Suppressor macrophage treated with lipopolysaccharide for 4 hours (primary cell): ENCODE measurements around the gene PRODH2.
"Not testable (repeated sequence)": the region's sequence is repeated elsewhere in the genome, so short reads cannot be mapped to it uniquely, and the experiment has no call there.

Experiments used
- DNase-seq: peaks from one replicate; pipeline ENCODE4 v3.0.0-alpha.2; 2020

Gene PRODH2

GRCh38 chr19:35777961-35778360 is 34.7 kb downstream of the PRODH2 start:
- DNase-seq, result no peak

- DNase-seq, result no peak
These were observed 35.4 kb downstream of the PRODH2 start for GRCh38 chr19:35777086-35777841.

- DNase-seq, result no peak
These were observed 36.4 kb downstream of the PRODH2 start for GRCh38 chr19:35776102-35776788.

GRCh38 chr19:35775298-35776101 is 37.1 kb downstream of the PRODH2 start, which contains the start of gene ARHGAP33:
Gene ARHGAP33, plus strand, starts transcription at chr19:35775564. Its CDS starts 95 bp downstream, at chr19:35775659.
- DNase-seq, result peak; percentile 99

GRCh38 chr19:35775046-35775297 is 37.7 kb downstream of the PRODH2 start:
- DNase-seq, result no peak

GRCh38 chr19:35774274-35775045 is 38.2 kb downstream of the PRODH2 start:
- DNase-seq, result no peak

- peak; percentile 31 for DNase-seq
These were observed 39.4 kb downstream of the PRODH2 start for GRCh38 chr19:35773020-35773806.

GRCh38 chr19:35772362-35772761 is 40.3 kb downstream of the PRODH2 start:
- DNase-seq, result not testable (repeated sequence)

- no peak for DNase-seq
These were observed 44.6 kb downstream of the PRODH2 start for GRCh38 chr19:35768082-35768421.

GRCh38 chr19:35767288-35768081 is 45.2 kb downstream of the PRODH2 start:
- DNase-seq, result no peak

- DNase-seq, result no peak
These were observed 46.0 kb downstream of the PRODH2 start for GRCh38 chr19:35766571-35767104.

GRCh38 chr19:35764432-35765315 is 48.0 kb downstream of the PRODH2 start:
- no peak for DNase-seq

GRCh38 chr19:35760711-35761349 is 51.8 kb downstream of the PRODH2 start:
- no peak for DNase-seq

- no peak for DNase-seq
These were observed 52.9 kb downstream of the PRODH2 start for GRCh38 chr19:35759697-35760096.

- DNase-seq, result peak; percentile 99
These were observed 54.7 kb downstream of the PRODH2 start, which contains the start of gene PROSER3 for GRCh38 chr19:35757749-35758608. Gene PROSER3, plus strand, starts transcription at chr19:35758176. Its CDS starts 40 bp downstream, at chr19:35758216.

- DNase-seq, result peak; percentile 23
These were observed 55.4 kb downstream of the PRODH2 start for GRCh38 chr19:35757231-35757748.

- no peak for DNase-seq
These were observed 56.0 kb downstream of the PRODH2 start, which contains the start of gene HSPB6 for GRCh38 chr19:35756377-35757230. Gene HSPB6, minus strand, starts transcription at chr19:35757029. Its CDS starts 21 bp downstream, at chr19:35757008.
